GM18502 (cell line): Measurements from ENCODE around the gene CHMP6.

ENCODE experiments used
- ATAC-seq: cut with Tn5 transposase; IDR thresholded peaks from one replicate; pipeline ENCODE4 v1.9.1; 2021; ENCODE audit warnings: mild to moderate bottlenecking; ENCODE audit not compliant: unreplicated experiment, poor library complexity

The CHMP6 gene

DNA sequence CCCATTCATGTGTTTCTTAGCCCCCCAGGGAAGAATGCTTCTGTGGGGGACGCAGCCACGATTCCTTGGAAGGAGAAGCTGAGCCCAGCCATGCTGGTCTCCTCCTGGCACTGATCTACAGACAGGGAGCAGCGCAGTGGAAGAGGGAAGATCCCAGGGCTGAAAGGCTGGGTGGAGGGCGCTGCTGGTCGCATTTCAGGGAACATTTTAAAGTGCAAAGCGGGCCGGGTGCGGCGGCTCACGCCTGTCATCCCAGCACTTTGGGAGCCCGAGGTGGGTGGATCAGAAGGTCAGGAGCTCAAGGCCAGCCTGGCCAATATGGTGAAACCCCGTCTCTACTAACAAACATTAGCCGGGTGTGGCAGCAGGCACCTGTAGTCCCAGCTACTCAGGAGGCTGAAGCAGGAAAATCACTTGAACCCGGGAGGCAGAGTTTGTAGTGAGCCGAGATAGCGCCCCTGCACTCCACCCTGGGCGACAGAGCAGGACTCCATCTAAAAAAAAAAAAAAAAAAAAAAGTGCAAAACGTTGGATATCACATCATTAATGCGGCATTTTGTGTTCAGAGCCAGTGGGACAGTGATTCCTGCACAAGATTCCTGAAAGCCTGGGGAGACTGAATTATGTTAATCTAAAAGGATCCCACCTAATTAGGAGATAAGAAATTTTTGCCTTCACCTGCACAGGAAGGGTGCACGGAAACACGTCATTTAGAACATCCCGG, 558 bp upstream of the CHMP6 start:
- ATAC-seq, result no peak

DNA sequence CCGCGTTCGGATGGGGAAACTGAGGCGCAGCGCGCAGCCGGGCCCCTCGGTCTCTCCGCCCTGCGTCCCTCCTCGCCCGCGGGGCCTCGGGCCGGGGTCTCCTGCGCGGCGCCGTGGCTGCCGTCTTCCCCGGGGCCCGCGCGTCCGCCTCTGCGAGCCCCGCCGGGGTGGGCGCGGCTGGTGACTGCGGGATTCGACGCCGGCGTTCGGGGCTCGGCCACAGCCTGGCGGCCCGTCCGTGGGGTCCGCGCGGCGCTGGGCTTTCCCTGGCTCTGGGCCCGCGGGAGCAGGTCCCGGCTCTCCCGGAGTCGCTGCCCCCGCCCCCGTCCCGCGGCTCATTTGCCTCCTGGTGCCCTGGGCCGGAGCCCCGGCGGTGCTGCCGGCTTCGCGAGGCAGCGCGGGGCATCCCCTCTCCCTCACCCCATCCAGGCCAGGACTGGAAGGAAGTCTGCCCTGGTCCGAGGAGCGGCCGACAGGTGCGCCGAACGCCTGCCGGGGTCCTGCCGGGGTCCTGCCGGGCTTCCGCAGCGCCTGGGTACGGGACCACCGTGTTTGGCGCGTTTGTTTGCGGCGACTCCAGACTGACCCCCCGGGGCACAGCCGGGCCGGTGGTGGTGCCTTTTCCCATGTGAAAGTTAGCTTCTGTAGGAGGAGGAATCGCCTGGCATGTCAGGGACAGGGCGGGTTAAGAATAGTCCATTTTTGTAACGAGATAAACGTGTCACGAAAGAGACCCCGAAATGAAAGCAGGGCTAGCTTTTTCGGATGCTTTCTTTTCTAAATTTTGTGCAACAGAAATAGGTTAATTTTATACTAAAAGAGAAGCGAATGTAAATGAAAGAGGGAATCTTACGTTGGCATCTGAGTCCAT, 671 bp downstream of the CHMP6 start:
- ATAC-seq, result peak; percentile 32

- ATAC-seq, result no peak
Observed at GRCh38 chr17:80992948-80993624, 1.4 kb downstream of the CHMP6 start.

- no peak for ATAC-seq
Observed at GRCh38 chr17:80995131-80995530, 3.5 kb downstream of the CHMP6 start.

DNA sequence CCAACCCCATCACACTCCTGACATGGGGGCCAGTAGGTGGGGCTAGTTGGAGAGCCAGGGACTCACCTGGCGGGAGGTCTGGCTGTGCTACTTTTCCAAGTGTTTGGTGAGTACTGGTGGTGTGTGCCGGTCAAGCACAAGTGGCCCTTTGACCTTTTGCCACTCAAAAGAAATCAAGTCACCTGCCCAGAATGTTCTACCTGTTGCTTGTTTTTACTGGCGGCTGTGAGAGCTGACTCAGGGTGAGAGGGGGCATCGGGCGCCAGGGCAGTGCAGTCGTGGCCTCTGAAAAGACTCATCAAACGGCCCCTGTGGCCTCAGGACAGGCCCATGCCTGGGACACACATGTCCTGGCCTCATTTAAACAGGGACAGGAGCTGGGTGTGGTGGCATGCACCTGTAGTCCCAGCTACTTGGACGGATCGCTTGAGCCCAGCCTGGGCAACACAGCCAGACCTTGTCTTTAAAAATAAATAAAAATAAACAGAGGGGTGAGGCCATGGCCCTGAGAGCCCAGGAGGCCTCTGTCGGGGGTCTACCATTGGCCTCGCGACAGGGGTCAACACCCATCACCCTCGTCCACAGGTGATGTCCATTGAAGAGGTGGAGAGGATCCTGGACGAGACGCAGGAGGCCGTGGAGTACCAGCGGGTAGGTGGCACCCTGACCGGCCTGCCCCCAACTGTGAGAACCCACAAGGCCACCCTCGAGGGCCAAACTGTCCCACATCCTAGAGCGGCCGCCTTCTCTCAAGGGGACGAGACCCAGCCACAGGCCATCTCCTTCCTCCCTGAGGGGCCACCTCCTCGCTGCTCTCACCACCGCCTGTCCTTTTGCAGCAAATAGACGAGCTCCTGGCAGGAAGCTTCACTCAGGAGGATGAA, 5.0 kb downstream of the CHMP6 start:
- ATAC-seq, result no peak

DNA sequence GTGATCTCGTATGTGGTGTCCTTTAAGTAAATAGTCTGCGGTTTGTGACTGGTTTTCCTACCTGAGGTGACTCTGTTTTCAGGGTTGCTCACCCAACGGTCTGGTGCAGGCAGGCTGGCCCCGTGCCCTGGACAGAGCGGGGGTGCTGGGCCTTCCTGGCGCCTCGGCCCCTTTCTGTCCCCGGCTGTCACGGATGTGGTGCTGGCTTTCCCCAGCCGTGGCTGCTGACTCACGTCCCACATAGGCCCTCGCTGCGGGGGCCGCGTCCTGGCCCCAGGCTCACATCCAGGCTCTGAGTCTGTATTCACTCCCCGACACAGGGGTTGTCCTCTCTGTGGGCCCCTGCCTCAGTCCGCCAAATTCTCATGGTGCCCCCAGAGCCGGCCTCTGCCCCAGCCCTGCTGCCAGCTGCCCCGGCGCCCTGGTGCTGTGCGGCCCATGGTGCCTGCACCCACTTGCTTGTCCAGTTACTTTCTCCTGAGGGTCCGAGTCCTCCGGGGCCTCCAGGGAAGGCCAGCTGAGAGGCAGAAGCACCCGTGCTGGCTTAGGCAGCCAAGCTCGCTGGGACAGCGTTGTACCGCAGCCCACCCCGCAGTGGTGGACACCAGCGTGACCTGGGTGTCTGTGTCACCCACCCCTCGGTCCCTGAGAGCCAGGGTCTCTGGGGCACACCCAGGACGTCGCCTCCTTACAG, 5.9 kb downstream of the CHMP6 start:
- no peak for ATAC-seq

GRCh38 chr17:80998118-80998747, 6.6 kb downstream of the CHMP6 start:
- no peak for ATAC-seq

DNA sequence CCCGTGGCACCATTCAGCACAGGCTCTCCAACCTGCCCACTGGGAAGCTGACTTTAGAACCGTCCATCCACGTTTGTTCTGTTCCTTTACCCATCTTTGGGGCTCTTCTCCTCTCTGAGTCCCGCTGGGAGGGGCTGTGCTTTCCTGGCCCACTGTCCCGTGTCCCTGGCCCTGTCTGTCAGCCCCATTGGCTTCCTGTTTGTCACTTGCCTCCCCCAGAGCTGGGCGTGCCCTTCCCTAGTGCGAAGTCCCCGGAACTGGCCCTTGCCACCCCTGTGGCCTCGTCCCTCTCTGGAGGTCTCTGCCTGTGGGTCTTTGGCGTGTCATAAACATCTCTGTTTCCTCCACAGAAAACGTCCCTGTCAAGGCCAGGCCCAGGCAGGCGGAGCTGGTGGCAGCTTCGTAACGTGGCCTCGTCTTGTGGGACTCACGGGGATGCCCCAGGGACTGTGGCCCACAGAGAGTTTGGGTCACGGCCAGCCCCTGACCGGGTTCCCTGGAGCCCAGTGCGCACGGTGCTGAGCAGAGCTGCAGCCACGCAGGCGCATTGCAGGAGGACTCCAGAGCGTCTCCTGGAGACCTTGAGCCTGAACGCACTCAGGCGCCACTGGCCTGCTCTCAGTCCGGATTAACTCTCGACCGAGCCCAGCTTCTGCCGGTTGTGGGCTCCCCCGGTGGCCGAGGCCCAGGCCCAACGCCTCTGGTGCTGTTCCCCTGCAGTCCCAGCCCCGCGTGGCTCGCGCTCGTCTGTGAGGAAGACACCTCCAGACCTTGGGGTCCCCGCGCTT, 7.3 kb downstream of the CHMP6 start:
- no peak for ATAC-seq

DNA sequence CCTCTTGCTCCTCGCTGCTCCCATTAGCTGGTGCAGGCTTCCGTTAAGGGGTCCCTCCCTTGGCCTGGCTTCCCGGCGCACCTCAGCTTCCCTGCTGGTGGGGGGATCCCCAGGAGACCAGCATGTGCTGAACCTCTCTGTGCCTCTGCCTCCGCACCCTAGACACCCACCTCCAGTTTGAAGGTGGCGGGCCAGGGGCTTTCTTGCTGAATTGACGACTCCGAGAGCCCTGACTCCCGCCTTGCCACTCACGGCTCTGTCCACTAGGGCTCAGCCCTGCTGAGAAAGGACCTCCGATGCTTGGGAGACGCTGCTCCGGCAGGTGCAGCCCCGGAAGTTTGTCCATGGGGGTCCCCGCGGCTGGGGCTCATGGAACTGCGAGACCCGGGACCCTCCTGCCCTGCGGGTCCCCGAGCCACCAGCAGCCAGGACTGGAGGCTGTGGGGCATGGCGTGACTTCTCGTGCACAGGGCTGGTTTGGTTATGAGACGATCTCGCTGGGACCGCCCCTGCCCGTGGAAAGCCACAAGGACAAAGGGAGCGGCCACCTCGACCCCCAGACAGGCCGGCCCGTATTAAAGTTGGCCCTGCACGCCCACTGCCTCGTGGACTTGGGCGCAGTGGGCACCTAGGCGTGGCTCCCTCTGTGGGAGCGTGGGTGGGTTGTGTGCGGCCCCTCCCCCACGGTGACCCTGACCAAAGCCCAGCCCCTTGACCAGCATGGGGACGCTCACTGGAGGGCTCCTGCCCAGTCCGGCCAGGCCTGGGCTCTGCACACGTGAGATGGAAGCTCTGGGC, 8.1 kb downstream of the CHMP6 start:
- ATAC-seq, result no peak

DNA sequence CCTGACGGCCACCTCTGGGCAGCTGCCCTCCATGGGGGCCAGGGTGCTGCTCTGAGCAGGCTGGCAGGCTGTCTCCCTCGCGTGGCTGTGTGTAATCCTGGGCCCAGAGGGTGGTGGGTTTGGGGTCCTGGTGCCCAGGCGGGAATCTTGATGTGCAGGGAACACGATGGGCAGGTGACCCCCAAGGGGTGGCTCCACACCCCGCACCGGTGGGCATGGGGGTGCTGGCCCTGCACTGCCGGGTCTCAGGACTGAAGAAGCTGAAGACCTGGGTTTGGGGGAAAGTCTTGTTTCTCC, 8.6 kb downstream of the CHMP6 start:
- ATAC-seq, result no peak

DNA sequence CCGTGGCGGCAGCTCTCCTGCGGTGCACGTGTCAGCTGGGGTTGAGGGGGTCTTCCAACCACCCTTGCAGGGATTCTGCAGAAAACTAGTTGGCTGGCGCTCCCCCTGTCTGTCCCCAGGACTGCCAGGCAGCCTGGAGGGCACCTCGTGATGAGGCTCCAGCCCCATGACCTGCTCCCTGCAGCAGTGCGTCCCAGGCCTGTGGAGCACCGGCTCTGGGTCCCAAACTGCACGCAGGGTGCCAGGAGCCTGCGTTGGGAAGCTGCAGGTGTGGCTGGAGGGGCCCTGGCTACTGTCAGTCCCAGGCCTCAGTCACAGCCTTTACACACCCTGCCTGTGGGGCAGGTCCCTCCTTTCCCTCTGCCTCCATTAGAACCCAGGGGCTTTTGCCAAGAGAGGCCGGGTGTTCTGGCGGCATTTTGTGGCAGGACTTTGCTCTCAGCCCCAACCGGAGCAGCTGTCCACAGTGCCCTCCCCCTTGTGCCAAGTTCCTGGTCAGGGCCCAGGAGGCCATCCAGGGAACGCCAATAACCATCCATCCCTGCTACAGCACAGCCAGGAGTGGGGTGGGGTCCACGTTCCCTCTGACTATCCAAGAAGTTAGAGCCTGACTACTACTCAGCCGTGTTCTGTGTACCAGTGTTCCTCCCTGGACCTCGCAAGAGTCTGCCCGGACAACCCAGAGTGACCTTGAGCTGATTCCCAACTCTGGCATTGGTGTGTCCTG, 9.2 kb downstream of the CHMP6 start:
- ATAC-seq, result no peak

GRCh38 chr17:81002013-81002384, 10.4 kb downstream of the CHMP6 start:
- no peak for ATAC-seq

DNA sequence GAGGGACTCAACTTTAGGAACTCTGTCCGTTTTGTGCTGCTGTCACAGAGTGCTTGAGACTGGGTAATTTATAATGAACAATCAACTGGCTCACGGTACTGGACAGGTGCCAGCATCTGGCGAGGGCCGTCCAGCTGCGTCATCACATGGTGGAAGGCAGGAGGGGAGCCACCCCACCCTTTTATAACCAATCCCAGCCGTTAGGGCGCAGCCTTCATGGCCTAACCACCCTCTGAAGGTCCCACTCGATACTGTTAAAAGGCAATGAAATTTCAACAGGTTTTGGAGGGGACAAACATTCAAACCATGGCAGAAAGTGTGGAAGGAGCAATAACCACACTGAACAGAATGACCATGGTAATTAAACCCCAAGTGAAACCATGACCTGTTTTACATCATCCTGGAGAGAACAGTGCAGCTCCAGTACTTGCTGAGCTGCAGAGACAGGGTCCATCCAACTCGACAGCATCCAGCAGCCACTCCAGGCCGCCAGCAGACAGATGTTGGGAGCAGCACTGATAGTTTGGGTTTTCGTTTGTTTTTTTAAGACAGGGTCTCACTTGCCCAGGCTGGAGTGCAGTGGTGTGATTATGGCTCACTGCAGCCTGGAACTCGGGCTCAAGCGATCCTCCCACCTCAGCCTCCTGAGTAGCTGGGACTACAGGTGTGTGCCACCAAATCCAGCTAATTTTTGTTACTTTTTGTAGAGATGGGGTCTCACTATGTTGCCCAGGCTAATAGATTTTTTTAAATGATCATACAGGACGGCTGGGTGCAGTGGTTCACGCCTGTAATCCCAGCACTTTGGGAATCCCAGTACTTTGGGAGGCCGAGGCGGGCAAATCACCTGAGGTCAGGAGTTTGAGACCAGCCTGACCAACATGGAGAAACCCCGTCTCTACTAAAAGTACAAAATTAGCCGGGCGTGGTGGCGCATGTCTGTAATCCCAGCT, 11.0 kb downstream of the CHMP6 start:
- no peak for ATAC-seq

DNA sequence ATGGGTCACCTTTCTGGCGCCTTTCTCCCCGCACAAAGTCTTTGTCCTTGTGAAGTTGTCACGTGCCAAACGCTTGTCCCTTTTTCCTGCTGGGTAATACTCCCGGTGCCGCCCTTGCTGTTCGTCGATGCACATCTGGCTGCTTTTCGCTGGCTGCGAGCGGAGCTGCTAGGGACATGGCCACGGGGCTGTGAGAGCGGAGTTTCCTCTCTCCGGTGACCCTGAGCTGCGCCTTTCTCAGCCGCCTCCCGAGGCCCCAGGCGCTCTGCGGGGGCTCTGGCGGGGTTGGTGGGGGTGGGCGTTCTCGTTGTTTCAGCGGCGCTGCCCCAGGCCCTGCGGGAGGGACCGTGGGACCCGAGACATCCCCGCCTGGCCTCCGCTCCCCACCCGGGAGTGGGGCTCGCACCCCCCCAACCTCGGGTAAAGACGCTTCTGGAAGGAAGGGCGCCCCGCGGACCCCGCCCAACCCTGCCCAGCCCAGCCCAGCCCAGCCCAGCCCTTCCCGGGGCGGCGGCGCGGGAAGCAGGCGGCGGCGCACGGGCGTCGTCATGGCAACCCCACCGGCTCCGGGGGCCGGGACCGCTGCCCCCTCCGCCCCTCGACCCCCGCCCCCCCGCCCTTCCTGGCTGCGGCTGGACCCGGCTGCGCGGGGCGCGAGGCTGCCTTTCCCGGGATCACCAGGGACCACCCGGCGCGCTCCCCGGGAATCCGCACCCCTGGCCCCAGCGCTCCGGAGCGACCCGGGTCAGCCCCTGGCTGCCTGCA, 12.3 kb downstream of the CHMP6 start:
- ATAC-seq, result no peak

DNA sequence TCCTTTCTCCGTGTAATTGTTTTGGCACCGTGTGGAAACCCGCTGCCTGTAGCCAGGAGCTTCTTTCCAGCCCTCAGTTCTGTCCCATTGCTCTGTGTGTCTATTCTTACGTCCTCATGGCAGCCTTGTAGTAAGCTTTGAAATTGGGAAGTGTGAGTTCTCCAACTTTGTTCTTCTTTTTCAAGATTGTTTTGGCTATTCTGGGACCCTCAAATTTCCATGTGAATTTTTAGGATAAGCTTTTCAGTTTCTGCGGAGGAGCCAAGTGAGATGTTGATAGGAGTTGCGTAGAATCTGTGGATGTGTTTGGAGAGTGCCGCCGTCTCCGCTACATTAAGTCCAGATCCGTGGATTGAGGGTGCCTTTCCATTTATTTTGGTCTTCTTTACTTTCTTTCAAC, 15.2 kb downstream of the CHMP6 start:
- ATAC-seq, result no peak
